Heart left ventricle (tissue), 16 donors: ENCODE measurements around the gene TCHP. TPM values are rescaled to one million over a fixed set of nuclear protein-coding genes. Genes with fewer than 3 reads are reported as not detected.
"Not testable (repeated sequence)": the region's sequence is repeated elsewhere in the genome, so short reads cannot be mapped to it uniquely, and the experiment has no call there.

Source experiments
- ATAC-seq, 4 donors: fragments of 200-7000 bp; cut with Tn5 transposase; one replicate each; pipeline ENCODE4 v1.9.1; 2020 to 2022; ENCODE audit warnings: moderate library complexity in 4 of 4, mild to moderate bottlenecking in 3 of 4, moderate number of reproducible peaks in 1 of 4
- DNase-seq, 5 donors: peaks; one replicate each; pipeline ENCODE4 v3.0.0-alpha.2; 2020
- H3K27ac ChIP-seq, 12 donors: fragments of 200-600 bp; sonication (generic) in 4 of 12; one replicate each; pipeline versions ENCODE4 v1.5.0 to v1.8.0; 2016 to 2022; ENCODE audit warnings: mild to moderate bottlenecking in 2 of 12
- H3K27me3 ChIP-seq, 9 donors: fragments of 200-600 bp; sonication (generic) in 2 of 9; one replicate each; pipeline versions ENCODE4 v1.5.1 to v1.8.0; 2016 to 2022; ENCODE audit warnings: mild to moderate bottlenecking in 3 of 9
- H3K36me3 ChIP-seq, 9 donors: fragments of 200-600 bp; sonication (generic) in 2 of 9; one replicate each; pipeline versions ENCODE4 v1.5.0 to v1.8.0; 2018 to 2022; ENCODE audit warnings: mild to moderate bottlenecking in 2 of 9
- H3K4me1 ChIP-seq, 12 donors: fragments of 200-600 bp; sonication (generic) in 4 of 12; one replicate each; pipeline versions ENCODE4 v1.5.0 to v1.8.0; 2016 to 2022; ENCODE audit warnings: mild to moderate bottlenecking in 3 of 12
- H3K4me3 ChIP-seq, 12 donors: fragments of 200-600 bp; sonication (generic) in 4 of 12; one replicate each; pipeline versions ENCODE4 v1.5.0 to v1.8.0; 2017 to 2022; ENCODE audit warnings: mild to moderate bottlenecking in 9 of 12, moderate library complexity in 4 of 12
- H3K9me3 ChIP-seq, 12 donors: fragments of 200-600 bp; sonication (generic) in 4 of 12; one replicate each; pipeline versions ENCODE4 v1.5.0 to v1.8.0; 2016 to 2022; ENCODE audit warnings: mild to moderate bottlenecking in 1 of 12
- POLR2A ChIP-seq, 2 donors: fragments of 450-650 bp; IDR thresholded peaks; one replicate each; pipeline ENCODE4 v1.6.1; 2017; ENCODE audit warnings: antibody characterized with exemption in 2 of 2, mild to moderate bottlenecking in 2 of 2, moderate library complexity in 2 of 2
- WGBS, 4 donors: extraction: QIAGEN DNeasy Blood & Tissue Kit in 2 of 4; methylation state at CpG; one replicate each; pipeline versions ENCODE4 v1.1.5 to v1.1.7; 2013 to 2018; 5-methylcytosine and 5-hydroxymethylcytosine counted together
- intact Hi-C, 10 donors: fragments of 100-400 bp; cut with DNase I; formaldehyde crosslinking; loops; one replicate each; pipeline versions ENCODE4 v1.11.1 to v1.14.2; 2022
- polyA plus RNA-seq, 2 donors: library from polyadenylated mRNA; stranded (reverse); fragments of 200-250 nt; gene quantifications; one replicate each; pipeline ENCODE4 v1.2.3, GENCODE V29; 2013
- total RNA-seq, 9 donors: library from RNA; depleted of rRNA in 2 of 9; stranded (reverse); fragments of >200 nt in 2 of 9; fragmentation: NEBNext Ultra II Directional in 3 of 9; extraction: Animal tissue kit (Norgen Biotek cat#: 25700) in 3 of 9; gene quantifications; one replicate each; pipeline versions ENCODE4 v1.1.0 to v1.2.4, GENCODE V29; 2016 to 2023
- TF ChIP-seq, protein P1 (sequence below), 12 donors: fragments of 200-600 bp; sonication (generic) in 4 of 12; IDR thresholded peaks; one replicate each; pipeline versions ENCODE4 v1.5.0 to v1.8.0; 2018 to 2022; ENCODE audit warnings: antibody characterized with exemption in 12 of 12, mild to moderate bottlenecking in 5 of 12
- donor health status: ischemic (EF 13 %, LVEDD 7.1; RV severe dilation, severe dysfunction).
- donor health status: healthy with polysubstance abuse.
- donor health status: DM: no; HTN: yes; CAD: no.
- donor health status: DM: no; HTN: no; CAD: no.
- donor health status: ischemic (EF 25% LVEDD 6.9; RV normal size, moderate dysfunction).
- donor health status: ischemic (EF 25% LVEDD 5.7; RV mildly dilated, moderate dysfunction).
- donor health status: healthy.
- donor health status: DM: yes; HTN: yes; CAD: no.
- donor health status: ischemic (EF 35%, LVEDD 5.7; RV mildly dilated, moderate dysfunction).
- donor health status: nonischemic (EF 11% LVEDD 7.7; RV severe dilation, severe dysfunction).
- donor health status: DM: yes; HTN: yes; CAD: no.
- donor health status: PGD.
- donor health status: ischemic (EF 29% LVEDD 5.4; RV normal size, mild dysfunction).
- donor health status: nonischemic (EF 23%, LVEDD 6.1; RV moderate dilation, normal function).

The TCHP gene
- total and polyA plus RNA-seq, 11 donors, result 7.4 to 11.7 (median 10.1) TPM

GRCh38 chr12:109890620-109891170 lies 9.4 kb upstream of the TCHP start:
- intact Hi-C loops, result no loop called here
- TF ChIP-seq, protein P1, sequence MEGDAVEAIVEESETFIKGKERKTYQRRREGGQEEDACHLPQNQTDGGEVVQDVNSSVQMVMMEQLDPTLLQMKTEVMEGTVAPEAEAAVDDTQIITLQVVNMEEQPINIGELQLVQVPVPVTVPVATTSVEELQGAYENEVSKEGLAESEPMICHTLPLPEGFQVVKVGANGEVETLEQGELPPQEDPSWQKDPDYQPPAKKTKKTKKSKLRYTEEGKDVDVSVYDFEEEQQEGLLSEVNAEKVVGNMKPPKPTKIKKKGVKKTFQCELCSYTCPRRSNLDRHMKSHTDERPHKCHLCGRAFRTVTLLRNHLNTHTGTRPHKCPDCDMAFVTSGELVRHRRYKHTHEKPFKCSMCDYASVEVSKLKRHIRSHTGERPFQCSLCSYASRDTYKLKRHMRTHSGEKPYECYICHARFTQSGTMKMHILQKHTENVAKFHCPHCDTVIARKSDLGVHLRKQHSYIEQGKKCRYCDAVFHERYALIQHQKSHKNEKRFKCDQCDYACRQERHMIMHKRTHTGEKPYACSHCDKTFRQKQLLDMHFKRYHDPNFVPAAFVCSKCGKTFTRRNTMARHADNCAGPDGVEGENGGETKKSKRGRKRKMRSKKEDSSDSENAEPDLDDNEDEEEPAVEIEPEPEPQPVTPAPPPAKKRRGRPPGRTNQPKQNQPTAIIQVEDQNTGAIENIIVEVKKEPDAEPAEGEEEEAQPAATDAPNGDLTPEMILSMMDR (IDR thresholded peaks at IDR 0.05), result no peak
- no peak for TF ChIP-seq POLR2A (IDR thresholded peaks at IDR 0.05)
- H3K4me1 ChIP-seq, result peaks cover 0 to 35% (median 0%) of the 10 kb centered on the region in 12 donors
- no peak overlapping the region for H3K27ac ChIP-seq
- 80 to 86% (median 84%) methylated on average over 13 of the region's 13 CpGs for WGBS, 4 donors
- H3K27me3 ChIP-seq, result no peaks in the 10 kb centered on the region
- no peaks in the 10 kb centered on the region for H3K36me3 ChIP-seq
- no peaks in the 10 kb centered on the region for H3K9me3 ChIP-seq
- no peak overlapping the region for H3K4me3 ChIP-seq
- no peak for ATAC-seq
- no peak for DNase-seq

DNA sequence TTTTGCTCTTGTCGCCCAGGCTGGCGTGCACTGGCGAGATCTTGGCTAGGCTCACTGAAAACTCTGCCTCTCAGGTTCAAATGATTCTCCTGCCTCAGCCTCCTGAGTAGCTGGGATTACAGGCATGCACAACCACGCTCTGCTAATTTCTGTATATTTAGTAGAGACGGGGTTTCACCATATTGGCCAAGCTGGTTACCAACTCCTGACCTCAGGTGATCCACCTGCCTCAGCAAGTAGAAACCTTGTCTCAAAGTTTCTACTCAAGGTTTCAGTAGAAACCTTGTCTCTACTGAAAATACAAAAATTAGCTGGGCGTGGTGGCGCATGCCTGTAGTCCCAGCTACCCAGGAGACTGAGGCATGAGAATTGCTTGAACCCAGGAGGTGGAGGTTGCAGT lies 8.3 kb upstream of the TCHP start:
- H3K27ac ChIP-seq, ATAC-seq, intact Hi-C loops, H3K36me3 ChIP-seq, H3K4me3 ChIP-seq, H3K27me3 ChIP-seq, DNase-seq, H3K9me3 ChIP-seq: not testable (repeated sequence)
- peaks cover 0 to 35% (median 0%) of the 10 kb centered on the region in 12 donors for H3K4me1 ChIP-seq
- 86 to 95% (median 95%) methylated on average over 7 of the region's 7 CpGs for WGBS, 4 donors

DNA sequence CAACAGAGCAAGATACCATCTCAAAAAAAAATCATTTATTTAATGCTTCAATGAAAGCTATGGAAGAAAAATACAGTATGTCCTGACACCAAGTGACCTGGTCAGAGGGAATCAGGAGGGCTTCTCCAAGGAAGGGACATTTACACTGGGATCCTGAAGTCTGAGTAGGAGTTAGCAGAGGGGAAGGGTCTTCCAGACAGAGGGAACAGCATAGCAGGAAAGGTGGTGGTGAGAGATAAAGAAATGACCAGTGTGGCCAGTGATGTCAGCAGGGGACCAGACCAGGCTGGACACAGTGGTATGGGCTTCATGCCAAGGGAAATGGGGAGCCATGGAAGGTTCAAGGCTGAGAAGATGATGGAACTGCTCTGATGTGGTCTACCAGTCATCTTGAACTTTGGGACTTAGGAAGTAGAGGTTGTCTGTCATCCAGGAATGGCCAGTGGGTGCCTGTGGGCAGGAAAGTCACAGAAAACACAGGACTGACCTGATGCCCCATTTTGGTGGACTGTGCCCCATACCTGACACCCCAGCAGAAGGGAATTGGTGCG lies 7.8 kb upstream of the TCHP start:
- intact Hi-C loops, result no loop called here
- Histone ChIP-seq H3K9me3 (no peaks in the 10 kb centered on the region), H3K27ac (no peak overlapping the region), H3K27me3 (no peaks in the 10 kb centered on the region), H3K4me1 (peaks cover 0 to 35% (median 0%) of the 10 kb centered on the region in 12 donors), H3K36me3 (no peaks in the 10 kb centered on the region), H3K4me3 (no peak overlapping the region)
- 82 to 100% (median 93%) methylated on average over 1 of the region's 1 CpG for WGBS, 4 donors
- no peak for DNase-seq
- no peak for ATAC-seq
- TF ChIP-seq, protein P1 (IDR thresholded peaks at IDR 0.05), result no peak
- TF ChIP-seq POLR2A (IDR thresholded peaks at IDR 0.05), result no peak

GRCh38 chr12:109892748-109893147 lies 7.3 kb upstream of the TCHP start:
- no peak overlapping the region for H3K4me3 ChIP-seq
- no peaks in the 10 kb centered on the region for H3K36me3 ChIP-seq
- TF ChIP-seq, protein P1 (IDR thresholded peaks at IDR 0.05), result no peak
- no peak for TF ChIP-seq POLR2A (IDR thresholded peaks at IDR 0.05)
- intact Hi-C loops, result no loop called here
- H3K27ac ChIP-seq, result no peak overlapping the region
- no peaks in the 10 kb centered on the region for H3K27me3 ChIP-seq
- DNase-seq (no peak), ATAC-seq (no peak)
- H3K9me3 ChIP-seq, result no peaks in the 10 kb centered on the region
- H3K4me1 ChIP-seq, result peaks cover 0 to 30% (median 0%) of the 10 kb centered on the region in 12 donors
- 77 to 79% (median 79%) methylated on average over 4 of the region's 4 CpGs for WGBS, 4 donors
